NT2/D1 (cell line): Measurements from ENCODE around the gene AK2.

ENCODE experiments used
- YY1 ChIP-seq: IDR thresholded peaks from 2 replicates; pipeline ENCODE4 v1.6.1; 2011; ENCODE audit not compliant: insufficient read length, insufficient read depth
- ZNF274 ChIP-seq: IDR thresholded peaks from 2 replicates; pipeline ENCODE4 v1.6.1; 2011; ENCODE audit warnings: mild to moderate bottlenecking, low read depth, low read length

GRCh38 chr1:32978854-32979253, 57.8 kb downstream of the AK2 start:
- TF ChIP-seq YY1 (no peak), ZNF274 (no peak)
